Subcutaneous adipose tissue (tissue), 4 donors: Measurements from ENCODE around the gene MRPL4. TPM values are rescaled to one million over a fixed set of nuclear protein-coding genes. Genes with fewer than 3 reads are reported as not detected.

Experiments
- total RNA-seq, 4 donors: library from RNA; depleted of rRNA; stranded (reverse); fragments of >200 nt; gene quantifications; one replicate each; pipeline ENCODE4 v1.1.0, GENCODE V29; 2016
- TF ChIP-seq, protein P1 (sequence below): fragments of 450-650 bp; IDR thresholded peaks from one replicate; pipeline ENCODE4 v1.5.1; 2016; ENCODE audit warnings: low read depth, mild to moderate bottlenecking, control low read depth, antibody characterized with exemption, moderate library complexity

Gene MRPL4
- total RNA-seq, 4 donors from 2014 or later: 30.6 to 60.8 (median 31.0) TPM

DNA sequence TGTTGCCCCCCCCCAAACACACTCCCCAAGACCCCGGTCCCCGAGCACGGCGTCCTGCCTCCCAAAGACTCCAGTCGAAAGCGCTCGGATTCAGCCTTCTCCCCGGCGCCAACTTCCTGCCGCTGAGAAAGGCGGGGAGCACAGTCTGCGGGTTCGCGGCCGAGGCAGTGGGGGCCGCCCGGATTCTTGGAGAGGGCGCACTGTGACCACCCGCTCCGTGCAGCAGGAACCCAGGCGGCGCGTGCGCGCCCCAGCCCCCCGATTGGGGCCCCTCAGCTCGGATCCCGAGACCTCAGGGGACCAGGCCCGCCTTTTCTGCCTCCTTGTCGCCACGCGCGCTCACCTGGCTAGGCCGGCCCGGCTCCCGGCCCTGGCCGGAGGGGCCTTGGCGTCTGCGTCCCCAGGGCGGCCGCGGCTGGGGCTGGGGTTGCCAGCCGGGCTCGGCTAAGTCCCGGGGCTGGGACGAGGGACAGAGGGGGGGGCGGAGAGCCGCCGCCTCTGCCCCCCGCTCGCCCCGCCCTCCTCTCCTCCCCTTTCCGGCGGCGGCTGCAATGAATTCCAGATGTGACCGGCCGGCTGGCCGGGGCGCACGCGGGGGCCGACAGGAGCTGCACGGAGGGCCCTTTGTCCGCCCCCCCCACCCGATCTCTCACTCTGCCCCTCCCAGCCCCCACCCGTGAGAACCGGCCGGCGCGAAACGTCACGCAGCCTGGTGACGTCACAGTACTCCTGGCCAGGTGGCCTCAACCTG is 21.0 kb upstream of the MRPL4 start, which contains the start of gene S1PR2:
TSS of gene S1PR2 (minus strand) at position 471 of the 751 bp plus-strand sequence. CDS start 6,426 bp downstream, outside the sequence.
- TF ChIP-seq, protein P1, sequence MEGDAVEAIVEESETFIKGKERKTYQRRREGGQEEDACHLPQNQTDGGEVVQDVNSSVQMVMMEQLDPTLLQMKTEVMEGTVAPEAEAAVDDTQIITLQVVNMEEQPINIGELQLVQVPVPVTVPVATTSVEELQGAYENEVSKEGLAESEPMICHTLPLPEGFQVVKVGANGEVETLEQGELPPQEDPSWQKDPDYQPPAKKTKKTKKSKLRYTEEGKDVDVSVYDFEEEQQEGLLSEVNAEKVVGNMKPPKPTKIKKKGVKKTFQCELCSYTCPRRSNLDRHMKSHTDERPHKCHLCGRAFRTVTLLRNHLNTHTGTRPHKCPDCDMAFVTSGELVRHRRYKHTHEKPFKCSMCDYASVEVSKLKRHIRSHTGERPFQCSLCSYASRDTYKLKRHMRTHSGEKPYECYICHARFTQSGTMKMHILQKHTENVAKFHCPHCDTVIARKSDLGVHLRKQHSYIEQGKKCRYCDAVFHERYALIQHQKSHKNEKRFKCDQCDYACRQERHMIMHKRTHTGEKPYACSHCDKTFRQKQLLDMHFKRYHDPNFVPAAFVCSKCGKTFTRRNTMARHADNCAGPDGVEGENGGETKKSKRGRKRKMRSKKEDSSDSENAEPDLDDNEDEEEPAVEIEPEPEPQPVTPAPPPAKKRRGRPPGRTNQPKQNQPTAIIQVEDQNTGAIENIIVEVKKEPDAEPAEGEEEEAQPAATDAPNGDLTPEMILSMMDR: no peak

DNA sequence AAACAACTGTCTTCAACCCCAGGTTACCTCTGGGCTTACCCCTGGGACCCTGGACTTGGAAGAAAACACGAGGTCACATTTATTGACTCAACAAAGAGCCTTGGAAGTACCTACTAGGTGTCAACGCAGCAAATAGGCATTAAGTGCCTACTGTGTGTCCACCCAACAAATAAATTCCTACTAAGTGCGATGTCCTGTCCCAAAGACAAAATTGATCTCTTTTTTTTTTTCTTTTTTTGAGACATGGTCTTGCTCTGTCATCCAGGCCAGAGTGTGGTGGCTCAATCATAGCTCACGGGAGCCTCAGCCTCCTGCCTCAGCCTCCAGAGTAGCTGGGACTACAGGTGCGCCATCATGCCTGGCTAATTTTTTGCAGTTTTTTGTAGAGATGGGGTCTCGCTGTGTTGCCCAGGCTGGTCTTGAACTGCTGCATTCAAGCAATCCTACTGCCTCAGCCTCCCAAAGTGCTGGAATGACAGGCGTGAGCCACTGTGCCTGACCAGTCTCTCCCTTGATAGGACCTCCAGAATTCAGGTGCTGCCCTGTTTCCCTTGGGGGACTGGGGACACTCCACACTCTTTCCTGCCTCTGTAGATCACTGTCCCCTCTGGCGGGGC is 20.3 kb upstream of the MRPL4 start:
- TF ChIP-seq, protein P1: no peak

DNA sequence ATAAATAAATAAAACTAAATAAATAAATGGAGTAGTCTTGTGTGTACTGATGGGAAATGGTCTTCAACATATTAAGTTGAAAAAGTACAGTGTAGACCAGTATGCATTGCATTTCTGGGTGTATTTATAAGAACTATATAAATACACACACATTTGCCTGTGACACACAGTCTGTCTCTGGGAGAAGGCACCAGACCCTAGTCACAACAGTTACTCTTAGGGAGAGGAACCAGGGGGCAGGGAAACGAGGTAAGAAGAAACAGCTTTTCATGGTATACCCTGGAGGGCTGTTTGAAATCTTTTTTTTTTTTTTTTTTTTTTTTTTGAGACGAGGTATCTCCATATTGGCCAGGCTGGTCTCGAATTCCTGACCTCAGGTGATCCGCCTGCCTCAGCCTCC is 18.1 kb upstream of the MRPL4 start:
- TF ChIP-seq, protein P1: no peak

DNA sequence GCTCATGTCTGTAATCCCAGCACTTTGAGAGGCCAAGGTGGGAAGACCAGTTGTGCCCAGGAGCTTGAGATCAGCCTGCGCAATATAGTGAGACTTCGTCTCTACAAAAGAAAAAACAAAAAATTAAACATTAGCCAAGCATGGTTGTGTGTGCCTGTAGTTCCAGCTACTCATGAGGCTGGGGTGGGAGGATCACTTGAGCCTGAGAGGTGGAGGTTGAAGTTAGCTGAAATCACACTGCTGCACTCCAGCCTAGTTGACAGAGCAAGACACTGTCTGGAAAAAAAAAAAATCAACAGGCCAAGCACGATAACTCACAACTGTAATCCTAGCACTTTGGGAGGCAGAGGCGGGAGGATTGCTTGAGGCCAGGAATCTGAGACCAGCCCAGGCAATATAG is 17.0 kb upstream of the MRPL4 start:
- TF ChIP-seq, protein P1: no peak

DNA sequence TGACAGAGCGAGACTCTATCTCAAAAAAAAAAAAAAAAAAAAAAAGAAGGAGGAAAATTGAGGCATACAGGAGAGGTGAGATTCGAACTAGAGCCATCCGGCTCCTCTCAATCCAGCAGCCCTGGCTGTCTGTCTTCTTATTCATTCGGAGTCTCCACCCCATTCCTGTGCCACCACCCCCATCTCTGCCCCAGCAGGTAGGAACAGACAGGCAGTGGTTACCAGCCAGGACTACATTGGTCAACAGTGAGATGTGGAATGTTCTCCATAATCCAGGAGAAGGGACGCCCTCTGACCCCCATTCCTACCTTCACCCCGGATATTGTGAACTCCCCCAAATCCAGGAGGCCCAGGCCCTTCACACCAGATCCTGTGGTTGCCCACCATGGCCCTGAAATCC is 14.3 kb upstream of the MRPL4 start:
- TF ChIP-seq, protein P1: no peak

DNA sequence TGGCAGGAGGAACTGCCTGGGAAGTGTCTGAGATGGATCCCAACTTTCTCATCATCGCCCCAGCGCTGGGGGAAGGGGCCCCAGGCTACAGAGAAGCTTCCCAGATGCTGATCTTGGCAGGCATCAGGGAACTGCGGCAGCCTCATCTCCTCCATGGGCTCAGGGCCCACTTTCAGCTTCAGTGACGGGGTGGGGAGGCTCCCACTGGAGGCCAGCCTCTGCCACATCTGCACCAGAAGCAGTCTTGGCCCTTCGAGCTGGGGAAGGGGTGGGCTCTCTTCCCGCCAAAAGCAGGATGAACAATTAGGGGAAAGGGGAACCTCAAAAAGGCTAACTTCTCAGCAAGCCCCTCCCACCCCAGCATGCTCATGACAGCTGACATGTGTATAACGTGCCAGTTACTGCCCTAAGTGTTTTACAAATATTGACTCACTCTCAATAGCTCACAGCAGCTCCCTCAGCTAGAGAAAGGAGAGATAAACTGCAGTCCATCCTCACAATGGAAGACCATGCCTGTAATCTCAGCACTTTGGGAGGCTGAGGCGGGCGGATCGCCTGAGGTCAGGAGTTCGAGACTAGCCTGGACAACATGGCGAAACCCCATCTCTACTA is 13.7 kb upstream of the MRPL4 start:
- TF ChIP-seq, protein P1: no peak

DNA sequence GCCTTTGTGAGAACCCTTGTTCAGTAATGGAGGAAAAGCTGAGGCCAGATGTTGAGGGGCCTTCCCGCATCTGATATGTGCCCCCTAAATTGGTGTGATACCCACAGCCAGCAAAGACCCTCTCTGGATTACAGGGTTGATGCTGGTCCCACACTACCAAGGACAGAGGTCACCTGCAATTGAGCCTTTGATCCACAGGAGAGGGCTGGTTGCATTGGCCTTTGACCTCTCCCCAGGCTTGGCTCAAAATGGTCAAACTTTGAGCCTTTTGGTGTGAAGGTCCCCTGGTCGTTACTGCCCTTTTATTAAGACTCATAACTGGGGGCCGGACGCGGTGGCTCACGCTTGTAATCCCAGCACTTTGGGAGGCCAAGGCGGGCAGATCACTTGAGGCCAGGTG is 8.4 kb upstream of the MRPL4 start:
- TF ChIP-seq, protein P1: no peak
